ENCODE measurements around the gene ZNF74.

ZNF74 gene

GRCh38 chr22:20420157-20420842 is 26.3 kb downstream of the ZNF74 start:
- DNase-seq (ENCODE audit: low spot score), result no peak

DNA sequence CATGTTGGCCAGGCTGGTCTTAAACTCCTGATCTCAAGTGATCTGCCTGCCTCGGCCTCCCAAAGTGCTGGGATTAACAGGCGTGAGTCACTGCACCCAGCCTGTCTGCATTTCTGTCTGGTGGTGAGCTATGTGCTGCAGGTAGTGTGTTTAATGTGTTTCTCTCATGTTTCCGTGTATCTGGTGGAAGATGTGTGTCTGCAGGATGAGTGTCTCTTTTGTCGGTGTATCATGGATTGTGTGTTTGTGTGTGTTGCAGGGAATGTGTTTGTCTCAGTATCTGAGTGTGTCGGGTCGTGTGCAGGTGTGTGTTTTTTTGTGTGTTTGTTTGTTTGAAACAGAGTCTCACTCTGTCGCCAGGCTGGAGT is 27.5 kb downstream of the ZNF74 start:
- DNase-seq (ENCODE audit: low spot score), result no peak

- no peak for DNase-seq (ENCODE audit: low spot score)
Measured at GRCh38 chr22:20422271-20423007, 28.5 kb downstream of the ZNF74 start.

DNA sequence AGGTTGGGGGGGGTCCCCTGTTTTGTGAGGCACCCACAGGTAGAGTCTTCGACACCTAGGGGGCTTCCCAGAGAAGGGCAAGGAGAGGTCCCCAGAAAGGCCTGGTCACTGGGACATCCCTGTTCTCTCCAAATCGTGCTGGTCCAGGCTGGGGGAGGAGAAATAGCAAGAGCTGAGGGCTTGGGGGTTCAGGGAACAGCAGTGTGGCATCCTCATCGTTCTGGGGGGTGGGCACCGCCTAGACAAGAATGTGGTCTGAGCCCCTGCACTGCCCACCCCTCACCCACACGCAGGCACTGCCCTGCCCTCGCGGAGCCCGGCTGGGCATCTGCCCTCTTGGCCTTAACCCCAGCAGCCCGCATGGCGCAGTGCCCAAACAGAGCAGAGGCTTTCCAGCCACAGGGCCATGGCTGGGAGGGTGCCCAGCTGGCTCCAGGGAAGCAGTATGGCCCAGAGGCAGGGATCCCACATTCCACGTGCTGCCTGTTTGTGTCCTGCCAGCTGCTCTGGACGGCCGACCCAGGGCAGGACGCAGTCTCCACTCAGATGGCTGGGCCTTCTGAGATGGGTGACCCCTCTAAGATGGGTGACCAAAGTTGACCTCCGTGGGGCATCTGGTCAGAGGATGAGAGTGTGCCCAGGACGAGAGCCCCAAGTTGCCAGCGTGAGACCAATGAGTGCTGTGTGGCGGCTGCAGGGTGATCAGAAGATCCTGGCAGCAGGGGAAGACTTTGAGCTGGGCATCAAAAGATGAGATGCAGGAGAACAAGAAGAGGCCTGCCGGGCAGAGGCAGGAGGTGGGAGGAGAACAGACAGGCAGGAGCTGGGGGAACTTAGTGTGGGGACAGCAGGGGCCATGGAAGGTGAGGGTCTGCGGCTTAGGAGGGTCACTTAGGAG is 29.3 kb downstream of the ZNF74 start:
- DNase-seq (ENCODE audit: low spot score), result no peak

- DNase-seq (ENCODE audit: low spot score), result no peak
Measured at GRCh38 chr22:20423906-20424551, 30.1 kb downstream of the ZNF74 start.

- no peak for DNase-seq (ENCODE audit: low spot score)
Measured at GRCh38 chr22:20424568-20424931, 30.6 kb downstream of the ZNF74 start.

DNA sequence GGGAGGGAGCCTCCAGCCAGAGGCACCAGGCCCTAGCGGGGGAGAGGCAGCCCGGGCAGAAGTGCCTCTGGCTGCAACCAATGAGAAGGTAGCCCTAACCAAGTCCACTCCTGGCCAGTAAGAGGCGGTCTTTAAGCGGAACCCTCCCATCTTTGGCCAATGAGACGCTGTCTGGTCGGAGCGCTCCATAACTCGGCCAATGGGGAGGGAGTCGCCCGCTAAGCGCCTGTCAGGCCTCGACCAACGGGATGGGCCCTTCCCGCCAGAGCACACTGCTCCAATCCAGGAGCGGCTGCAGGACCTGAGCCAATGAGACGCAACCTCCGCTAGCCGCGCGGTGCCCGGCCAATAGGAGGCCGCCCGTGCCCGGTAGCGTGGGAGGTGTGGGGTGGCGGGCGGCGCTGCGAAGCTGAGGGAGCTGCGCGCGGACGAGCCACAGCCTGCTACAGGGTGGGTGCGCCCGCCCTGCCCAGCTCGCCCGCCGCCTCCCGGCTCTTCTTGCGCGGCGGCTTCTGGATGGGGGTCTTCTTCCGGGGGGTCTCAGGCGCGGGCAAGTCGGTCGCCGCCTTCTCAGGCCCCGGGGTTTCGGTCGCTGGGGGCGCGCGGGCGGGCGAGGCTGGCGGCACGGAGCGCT is 31.1 kb downstream of the ZNF74 start:
- no peak for DNase-seq (ENCODE audit: low spot score)

DNA sequence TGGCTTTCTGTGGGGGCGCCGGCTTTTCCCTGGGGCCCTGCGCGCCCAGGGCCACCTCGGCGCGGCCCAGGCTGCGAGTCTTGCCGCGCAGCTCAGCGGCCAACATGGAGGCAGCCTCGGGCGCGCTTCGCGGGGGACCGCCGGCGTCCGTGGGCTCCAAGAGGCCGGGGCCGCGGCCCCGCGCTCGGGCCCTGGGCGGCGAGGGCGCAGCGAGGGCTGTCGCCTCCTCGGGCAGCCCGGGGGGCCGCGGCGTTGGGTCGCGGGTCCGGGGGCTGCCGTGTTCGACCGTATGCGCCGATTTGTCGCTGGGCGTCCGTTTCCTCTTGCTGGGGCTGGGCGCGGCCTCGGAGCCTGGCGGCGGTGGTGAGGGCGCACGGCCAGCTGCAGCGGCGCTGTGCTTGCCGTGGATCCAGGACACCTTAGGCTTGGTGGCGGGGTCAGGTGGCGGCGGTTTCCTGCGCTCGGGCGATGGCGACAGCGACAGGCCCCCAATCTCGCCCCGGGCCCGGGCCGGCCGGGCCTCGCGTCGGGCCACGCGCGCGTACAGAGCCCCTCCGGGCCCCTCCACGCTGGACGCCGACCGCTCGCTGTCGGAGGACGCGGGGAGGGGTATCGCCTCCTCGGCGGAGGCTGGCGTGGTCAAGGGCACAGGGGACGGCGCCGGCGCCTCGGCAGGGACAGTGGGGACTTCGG is 31.8 kb downstream of the ZNF74 start:
- DNase-seq (ENCODE audit: low spot score), result no peak

- DNase-seq (ENCODE audit: low spot score), result no peak
Measured at GRCh38 chr22:20426259-20426615, 32.3 kb downstream of the ZNF74 start.

GRCh38 chr22:20427104-20427944 is 33.4 kb downstream of the ZNF74 start:
- no peak for DNase-seq (ENCODE audit: low spot score)

DNA sequence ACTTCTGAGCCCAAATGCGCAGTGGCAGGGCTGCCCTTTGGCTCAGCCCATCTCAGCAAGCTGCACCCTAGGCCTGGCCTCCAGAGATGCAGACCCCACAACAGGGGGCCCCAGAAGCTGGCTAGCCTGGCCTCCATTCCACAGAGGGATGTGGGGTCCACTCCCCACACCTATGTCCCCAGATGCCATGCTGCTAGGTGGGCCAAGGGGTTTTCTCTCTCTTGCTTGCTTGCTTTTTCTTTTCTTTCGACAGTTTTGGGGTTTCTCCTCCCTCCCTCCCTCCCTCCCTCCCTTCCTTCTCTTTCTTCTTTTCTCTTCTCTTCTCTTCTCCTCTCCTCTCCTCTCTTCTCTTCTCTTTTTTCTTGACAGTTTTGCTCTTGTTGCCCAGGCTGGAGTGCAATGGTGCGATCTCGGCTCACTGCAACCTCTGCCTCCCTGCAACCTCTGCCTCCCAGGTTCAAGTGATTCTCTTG is 34.0 kb downstream of the ZNF74 start:
- no peak for DNase-seq (ENCODE audit: low spot score)

DNA sequence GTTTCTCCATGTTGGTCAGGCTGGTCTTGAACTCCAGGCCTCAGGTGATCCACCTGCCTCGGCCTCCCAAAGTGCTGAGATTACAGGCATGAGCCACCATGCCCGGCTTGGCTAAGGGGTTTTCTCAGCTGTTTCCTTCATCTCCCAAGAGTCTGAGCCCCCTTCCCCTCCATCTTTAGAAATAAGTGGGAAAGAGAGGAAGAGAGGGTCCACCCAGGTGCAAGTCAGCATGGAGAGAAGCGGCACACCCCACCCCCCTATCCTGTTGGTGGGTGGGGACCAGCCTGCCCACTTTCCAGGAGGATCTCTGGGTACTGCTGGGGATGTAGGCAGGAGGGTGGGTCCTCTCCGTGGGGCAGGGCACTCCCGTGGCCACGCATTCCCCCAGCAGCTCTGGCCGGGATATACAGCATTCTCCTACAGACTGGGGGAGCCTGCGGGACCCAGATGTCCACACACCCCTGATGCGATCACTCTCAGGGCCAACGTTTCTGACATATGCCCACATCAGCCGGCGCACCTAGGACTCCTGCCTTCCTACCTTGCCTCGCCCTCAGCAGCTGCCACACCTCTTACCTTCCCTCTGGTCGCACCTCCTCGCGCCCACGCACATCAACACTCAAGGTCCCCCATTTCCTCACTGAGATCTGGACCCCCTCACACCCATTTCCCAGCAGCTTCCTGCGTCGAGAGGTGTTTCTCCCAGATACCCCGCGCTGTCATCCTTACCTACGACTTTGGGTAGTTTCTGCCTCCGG is 34.7 kb downstream of the ZNF74 start:
- no peak for DNase-seq (ENCODE audit: low spot score)

DNA sequence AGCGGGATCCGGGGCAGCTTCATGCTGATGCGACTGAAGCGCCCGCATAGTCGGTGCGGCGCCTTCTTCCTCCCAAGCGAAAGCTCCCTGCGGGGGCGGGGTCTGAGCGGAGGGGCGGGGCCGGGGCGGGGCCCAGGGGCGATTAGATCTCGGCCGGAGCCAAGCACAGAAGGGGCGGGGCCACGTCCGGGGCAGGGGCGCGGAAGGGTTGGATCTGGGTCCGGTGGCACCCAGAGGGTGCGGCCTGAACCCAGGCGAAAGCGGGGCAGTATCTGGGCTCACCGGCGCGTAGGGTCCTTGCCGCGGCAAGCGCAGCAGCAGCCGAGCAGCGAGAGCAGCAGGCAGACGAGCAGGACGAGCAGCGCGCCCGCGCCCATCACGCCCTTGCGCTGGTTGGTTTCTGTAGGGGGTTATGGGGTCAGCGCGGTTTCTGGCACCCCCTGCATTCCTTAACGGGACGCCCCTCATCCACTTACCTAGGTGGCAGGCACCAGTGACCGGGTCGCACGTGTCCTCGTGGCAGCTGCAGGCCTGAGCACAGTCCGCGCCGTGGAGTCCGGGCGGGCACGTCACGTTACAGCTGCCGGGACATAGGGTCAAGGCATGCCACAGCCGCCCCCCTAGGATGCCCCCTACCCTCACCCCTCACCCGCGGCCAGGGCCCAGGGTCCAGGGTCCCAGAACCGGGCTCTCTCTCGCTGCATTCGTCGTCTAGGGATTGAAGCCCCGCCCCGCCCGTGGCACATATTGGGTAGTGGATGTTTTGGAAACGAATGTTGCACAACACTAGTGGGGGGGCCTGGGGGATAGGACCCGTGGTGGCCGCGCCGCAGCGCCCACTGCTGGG is 35.5 kb downstream of the ZNF74 start:
- peak; percentile 45 for DNase-seq (ENCODE audit: low spot score)

DNA sequence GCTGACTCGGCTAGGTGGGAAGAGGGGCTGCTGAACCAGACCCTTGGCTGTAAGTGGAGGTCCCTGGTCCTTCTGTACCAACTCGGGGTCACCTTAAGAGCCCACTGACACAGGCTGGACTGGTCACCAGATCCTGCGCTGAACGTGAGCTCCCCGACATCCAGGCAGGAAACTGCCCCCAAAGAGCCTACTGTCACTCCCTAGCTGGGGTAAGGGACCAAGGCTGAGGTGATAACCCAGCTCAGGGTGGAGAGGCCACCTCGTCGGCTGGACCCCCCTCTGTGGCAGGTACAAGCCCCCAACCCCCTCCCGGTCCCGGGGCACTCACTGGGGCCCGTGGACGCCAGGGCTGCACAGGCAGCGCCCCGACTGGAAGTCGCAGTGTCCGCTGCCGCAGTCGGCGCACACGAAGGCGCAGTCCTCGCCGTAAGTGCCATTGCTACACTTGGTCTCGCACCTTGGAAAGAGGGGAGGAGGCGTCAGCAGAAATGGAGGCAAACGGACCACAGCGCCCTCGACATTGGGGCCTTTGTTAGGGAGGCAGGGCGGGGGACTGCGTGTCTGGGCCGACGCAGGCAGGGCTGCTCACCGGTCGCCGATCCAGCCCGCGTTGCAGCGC is 36.3 kb downstream of the ZNF74 start:
- DNase-seq (ENCODE audit: low spot score), result no peak

- DNase-seq (ENCODE audit: low spot score), result no peak
Measured at GRCh38 chr22:20430720-20431510, 37.0 kb downstream of the ZNF74 start.

GRCh38 chr22:20431511-20432192 is 37.7 kb downstream of the ZNF74 start:
- no peak for DNase-seq (ENCODE audit: low spot score)

- DNase-seq (ENCODE audit: low spot score), result no peak
Measured at GRCh38 chr22:20432244-20432686, 38.3 kb downstream of the ZNF74 start.

Data from NAMALWA (cell line).